Stomach (tissue), 4 donors: ENCODE results near the gene SLC29A3.

Experiments used
- CTCF ChIP-seq, 7 experiments: fragments of 450-650 bp in 4 of 7; fragments of 200-600 bp in 3 of 7; sonication (generic) in 3 of 7; IDR thresholded peaks; one replicate each; pipeline ENCODE4 v1.5.1; 2016 to 2019; ENCODE audit warnings: antibody characterized with exemption in 7 of 7, control low read depth in 2 of 7, mild to moderate bottlenecking in 1 of 7
- EP300 ChIP-seq: sonication (generic); formaldehyde crosslinking; IDR thresholded peaks from one replicate; pipeline ENCODE4 v1.6.1; 2017; ENCODE audit warnings: antibody characterized with exemption
- POLR2A ChIP-seq, 4 donors: fragments of 450-650 bp; IDR thresholded peaks; one replicate each; pipeline ENCODE4 v1.6.1; 2016; ENCODE audit warnings: antibody characterized with exemption in 4 of 4, control low read depth in 2 of 4, mild to moderate bottlenecking in 1 of 4, moderate library complexity in 1 of 4
- POLR2AphosphoS5 ChIP-seq, 3 donors: sonication (generic); formaldehyde crosslinking; IDR thresholded peaks; one replicate each; pipeline ENCODE4 v1.6.1; 2016; ENCODE audit warnings: antibody characterized with exemption in 3 of 3

- TF ChIP-seq POLR2A (IDR thresholded peaks at IDR 0.05): no peak
- no peak for TF ChIP-seq EP300
- TF ChIP-seq CTCF (IDR thresholded peaks at IDR 0.05): no peak
- no peak for TF ChIP-seq POLR2AphosphoS5 (IDR thresholded peaks at IDR 0.05)
These were observed 50.5 kb downstream of the SLC29A3 start for GRCh38 chr10:71369602-71370001.
